ENCODE measurements around the gene IGSF5.

DNA sequence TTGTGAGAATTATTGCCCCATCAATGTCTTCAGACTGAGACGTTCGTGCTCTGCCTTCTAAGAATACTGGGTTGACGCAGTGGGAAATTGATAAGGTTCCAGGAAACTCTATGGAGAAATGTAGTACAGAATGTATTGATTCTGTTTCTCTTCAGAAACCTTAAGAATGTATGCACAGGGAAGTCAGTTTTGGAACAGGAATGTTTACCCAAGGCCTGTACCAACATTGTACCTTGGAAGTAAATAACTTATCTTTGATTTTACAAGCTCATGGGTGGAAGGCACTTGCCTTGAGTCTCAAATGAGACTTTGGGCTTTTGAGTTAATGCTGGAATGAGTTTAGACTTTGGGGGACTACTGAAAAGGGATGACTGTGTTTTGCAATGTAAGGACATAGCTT lies 62.8 kb downstream of the IGSF5 start:
- TF ChIP-seq, protein P1, sequence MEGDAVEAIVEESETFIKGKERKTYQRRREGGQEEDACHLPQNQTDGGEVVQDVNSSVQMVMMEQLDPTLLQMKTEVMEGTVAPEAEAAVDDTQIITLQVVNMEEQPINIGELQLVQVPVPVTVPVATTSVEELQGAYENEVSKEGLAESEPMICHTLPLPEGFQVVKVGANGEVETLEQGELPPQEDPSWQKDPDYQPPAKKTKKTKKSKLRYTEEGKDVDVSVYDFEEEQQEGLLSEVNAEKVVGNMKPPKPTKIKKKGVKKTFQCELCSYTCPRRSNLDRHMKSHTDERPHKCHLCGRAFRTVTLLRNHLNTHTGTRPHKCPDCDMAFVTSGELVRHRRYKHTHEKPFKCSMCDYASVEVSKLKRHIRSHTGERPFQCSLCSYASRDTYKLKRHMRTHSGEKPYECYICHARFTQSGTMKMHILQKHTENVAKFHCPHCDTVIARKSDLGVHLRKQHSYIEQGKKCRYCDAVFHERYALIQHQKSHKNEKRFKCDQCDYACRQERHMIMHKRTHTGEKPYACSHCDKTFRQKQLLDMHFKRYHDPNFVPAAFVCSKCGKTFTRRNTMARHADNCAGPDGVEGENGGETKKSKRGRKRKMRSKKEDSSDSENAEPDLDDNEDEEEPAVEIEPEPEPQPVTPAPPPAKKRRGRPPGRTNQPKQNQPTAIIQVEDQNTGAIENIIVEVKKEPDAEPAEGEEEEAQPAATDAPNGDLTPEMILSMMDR (conservative IDR thresholded peaks at IDR 0.05; ENCODE audit: low read depth, low read length): no peak
- TF ChIP-seq MAZ (IDR thresholded peaks at IDR 0.05; ENCODE audit: borderline replicate concordance, low read depth, low read length): no peak
- TF ChIP-seq NFE2L2 (IDR thresholded peaks at IDR 0.05; ENCODE audit: low read depth, low read length): no peak
- TF ChIP-seq RFX5 (IDR thresholded peaks at IDR 0.05; ENCODE audit: low read depth, low read length): no peak
- TF ChIP-seq, protein P2, sequence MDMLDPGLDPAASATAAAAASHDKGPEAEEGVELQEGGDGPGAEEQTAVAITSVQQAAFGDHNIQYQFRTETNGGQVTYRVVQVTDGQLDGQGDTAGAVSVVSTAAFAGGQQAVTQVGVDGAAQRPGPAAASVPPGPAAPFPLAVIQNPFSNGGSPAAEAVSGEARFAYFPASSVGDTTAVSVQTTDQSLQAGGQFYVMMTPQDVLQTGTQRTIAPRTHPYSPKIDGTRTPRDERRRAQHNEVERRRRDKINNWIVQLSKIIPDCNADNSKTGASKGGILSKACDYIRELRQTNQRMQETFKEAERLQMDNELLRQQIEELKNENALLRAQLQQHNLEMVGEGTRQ (IDR thresholded peaks at IDR 0.05; ENCODE audit: low read depth, low read length): no peak
- no peak for TF ChIP-seq POLR2A (IDR thresholded peaks at IDR 0.05; ENCODE audit: low read depth, low read length)

All from IMR-90 (cell line).